ENCODE measurements around the gene ATP2A3.
"Not testable (repeated sequence)": the region's sequence is repeated elsewhere in the genome, so short reads cannot be mapped to it uniquely, and the experiment has no call there.

ATP2A3 gene

DNA sequence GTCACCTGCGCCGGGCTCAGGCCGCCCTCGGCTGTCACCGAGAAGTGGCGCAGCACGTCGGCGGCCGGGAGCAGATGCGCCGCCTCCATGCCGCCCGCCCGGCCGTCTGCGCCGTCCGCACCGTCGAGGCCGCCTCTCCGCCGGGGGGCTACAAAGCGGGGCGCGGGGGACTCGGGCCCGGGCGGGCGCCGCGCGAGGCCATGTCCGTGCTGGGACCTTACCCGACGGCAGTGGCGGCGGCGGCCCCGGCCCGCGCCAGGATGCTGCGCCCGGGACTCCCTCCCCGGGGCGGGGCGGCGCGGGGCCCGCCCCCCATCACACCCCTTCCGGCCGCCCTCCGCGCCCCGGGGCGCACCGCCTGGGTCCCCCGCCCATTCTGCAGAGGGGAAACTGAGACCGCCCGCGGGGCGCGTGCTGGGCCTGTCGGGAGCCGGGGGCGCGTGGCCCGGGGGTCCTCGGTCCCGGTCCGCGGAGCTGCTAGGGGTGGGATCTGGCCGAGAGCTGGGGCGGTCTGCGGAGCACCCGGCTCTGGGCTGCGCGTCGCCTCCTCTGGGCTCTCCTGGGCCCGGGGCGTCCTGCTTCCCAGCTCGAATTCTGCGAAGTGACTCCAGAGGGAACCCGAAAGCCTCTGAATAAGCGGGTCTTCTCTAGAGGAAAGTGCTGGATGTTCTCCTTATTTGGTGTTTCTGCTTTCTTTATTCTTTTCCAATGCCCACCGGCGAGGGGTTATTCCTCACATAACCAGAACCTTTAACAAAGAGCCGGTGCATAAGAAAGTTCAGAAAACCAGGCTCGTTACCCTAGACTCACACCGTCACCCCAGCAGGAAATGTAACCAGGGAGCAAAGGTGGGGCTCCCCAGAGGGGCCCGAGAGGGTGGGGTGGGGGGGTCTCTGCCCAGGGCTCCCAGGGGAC lies at the start of gene ATP2A3:
Gene ATP2A3, minus strand, starts transcription at position 235 of the 915 bp plus-strand sequence. Its CDS starts 146 bp downstream, at position 89.
- FAIRE-seq, result no peak

DNA sequence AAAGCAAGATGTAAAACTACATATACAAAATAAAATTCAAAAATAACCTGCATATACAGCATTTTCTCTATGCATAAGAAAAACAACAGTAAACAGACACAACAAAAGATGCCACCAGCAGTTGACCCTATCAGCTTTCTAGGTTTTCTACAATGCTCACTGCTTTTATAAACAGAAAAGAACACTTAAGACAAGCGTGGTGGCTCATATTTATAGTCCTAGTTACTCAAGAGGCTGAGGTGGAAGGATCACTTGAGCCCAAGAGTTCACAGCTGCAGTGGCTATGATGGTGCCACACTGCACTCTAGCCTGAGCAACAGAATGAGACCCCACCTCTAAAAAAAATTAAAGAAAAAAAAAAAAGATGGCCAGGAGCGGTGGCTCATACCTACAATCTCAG lies 46.5 kb upstream of the ATP2A3 start:
- no peak for FAIRE-seq

DNA sequence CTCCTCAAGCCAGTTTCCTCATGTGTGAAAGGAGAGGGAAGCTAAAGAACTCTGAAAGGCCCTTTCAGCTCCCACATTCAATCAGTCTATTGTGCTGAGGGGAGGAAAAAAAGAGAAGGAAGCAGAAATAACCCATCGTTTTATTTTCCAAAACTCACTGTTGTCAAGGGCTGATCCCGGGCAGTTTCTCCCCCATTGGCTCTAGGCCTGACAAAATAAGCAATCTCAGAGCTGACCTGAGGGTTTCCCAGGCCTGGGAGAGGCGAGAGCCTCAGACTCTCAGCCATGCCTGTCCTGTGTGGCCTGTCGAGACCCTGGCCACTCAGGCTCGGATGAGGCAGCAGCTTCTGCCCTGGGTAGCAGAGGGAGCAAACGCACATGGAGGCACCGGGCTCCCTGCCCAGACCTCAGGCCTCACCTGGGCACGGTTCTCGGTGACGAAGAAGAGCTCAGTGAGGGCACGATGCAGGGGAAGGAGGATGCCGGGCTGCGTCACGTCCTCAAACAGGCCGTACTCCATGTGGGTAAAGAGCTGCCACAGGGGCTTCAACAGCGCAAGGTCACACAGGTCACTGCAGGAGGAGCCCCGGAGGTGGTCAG lies 45.0 kb upstream of the ATP2A3 start:
- FAIRE-seq, result no peak

DNA sequence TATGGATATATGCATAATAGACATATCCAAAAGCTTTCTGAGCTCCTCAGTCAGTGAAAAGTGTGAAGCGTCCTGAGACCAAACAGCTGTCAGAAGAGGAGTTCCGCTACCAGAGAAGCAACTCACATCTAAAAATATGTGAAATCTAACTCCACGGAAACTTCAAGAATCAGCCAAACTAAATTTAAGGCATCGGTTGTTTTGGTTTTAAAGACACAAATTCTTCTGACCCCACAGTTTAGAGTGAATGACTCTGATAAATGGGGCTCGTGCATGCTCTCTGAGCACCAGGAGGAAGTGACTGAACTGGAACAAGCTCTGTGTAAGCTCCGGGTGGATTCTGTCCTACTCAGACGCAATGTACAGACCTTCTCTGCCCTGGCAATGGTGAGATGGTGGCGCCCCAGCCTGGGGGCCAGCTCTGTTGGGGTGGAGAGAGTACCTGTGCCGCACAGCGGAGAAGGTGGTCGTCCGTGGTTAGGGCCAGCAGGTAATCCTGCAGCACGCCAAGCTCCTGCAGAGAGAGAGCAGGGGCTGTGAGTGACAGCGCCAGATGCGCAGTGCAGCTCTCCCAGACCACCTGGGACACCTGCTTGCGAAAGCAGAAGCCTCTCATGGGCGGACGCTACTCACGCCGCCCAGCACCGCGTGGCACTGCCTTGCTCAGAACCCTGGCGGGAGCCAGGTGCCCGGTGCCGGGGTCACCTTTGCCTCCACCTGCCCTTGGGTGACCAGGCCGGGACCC lies 44.4 kb upstream of the ATP2A3 start:
- no peak for FAIRE-seq

- no peak for FAIRE-seq
Observed at GRCh38 chr17:4008082-4008435, 43.8 kb upstream of the ATP2A3 start.

GRCh38 chr17:4007346-4008081 lies 43.3 kb upstream of the ATP2A3 start:
- FAIRE-seq, result no peak

- FAIRE-seq, result no peak
Observed at GRCh38 chr17:4006745-4007211, 42.5 kb upstream of the ATP2A3 start.

- no peak for FAIRE-seq
Observed at GRCh38 chr17:4006165-4006589, 41.9 kb upstream of the ATP2A3 start.

- FAIRE-seq, result no peak
Observed at GRCh38 chr17:4005296-4006164, 41.3 kb upstream of the ATP2A3 start.

DNA sequence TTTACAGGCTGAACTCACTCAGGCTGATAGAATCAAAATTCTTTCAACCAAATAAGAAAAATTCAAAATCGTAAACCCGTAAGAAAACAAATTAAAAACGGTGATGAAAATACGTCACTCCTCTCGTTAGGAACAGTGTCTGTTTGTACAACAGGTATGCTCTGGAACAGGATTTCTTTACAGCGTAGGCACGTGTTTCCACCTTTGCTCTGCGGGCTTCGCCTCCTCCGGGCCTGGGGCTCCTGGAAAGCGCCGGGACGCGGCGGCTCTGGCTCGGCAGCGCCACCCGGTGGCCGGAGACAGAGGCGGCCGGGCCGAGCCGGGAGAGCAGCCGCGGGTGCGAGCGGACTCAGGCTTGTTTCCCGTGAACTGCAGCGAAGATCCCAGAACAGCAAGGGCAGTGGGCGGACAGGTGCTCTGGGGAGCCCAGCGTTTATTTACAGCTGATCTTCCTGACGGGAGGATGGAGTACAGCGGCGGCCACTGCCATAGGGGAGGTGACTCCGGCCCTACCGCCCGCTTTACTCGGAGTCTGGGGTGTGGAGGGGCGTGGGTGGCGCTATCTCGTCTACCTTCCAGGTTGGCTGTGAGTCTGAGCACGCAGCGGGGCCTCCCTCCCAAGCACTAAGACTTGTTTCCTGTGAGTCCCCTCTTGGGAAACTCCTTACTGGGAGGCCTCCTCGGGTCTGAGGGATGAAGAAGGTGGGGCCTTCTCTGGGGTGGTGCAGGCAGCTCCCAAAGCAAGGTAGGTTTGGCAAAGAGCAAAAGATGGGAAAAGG lies 40.5 kb upstream of the ATP2A3 start:
- FAIRE-seq, result peak; percentile 45

DNA sequence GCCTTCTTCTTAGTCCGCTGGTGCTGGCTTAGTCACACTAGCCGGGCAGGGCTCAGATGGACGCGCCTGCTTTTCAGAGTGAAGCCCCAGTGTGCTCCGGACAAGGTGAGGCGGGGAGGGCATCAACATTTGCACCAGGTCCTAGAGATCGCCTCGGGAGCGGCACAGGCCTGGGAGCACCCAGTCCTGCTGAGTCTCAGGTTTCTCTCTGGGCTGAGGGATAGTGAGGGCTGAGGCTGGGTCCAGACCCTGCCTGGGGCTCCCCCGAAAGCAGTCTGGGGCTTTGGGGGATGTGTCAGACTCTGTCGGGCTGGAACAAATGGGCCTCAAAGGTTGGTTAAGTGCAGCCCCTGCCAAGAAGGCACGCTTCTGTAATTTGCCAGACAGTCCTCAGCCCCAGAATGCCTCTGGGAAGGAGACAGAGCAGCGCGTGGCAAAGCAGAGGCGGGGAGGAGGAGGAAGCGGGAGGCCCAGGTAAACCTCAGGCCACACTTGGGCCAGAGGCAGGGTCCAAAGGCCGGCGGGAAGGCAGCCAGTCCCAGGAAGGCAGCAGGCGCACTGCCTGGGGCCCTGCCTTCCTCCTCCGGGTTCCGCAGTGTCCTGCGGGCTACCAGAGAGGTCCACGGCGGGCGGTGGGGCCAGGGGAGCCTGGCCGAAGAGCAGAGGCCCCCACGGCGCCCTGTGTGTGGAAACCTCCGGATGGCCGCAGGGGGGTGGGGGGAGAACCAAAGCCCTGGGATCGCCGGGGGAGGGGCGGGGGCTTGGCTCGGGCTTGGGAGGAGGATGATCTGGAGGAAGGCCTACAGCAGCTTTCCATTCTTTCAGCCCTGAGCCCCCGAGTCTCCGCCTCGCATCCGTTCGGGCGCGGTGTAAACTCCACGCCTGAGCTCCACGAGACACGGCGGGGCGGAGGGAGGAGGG lies 39.5 kb upstream of the ATP2A3 start:
- FAIRE-seq, result no peak

DNA sequence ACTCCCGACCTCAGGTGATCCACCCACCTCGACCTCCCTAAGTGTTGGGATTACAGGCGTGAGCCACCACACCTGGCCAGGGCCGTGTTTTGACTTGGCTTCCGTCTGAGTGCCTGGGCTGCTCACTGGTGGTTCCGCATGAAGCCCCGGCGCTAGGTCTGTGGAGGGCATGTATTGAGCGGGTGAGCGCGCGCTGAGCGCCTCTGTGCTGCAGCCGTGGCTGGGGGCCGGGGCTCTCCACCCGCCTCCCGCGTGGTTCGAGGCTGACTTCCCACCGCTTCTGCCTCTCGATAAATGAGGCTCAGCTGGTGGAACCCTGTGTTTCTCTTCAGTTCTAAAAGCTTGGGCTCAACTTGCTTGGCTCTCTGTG lies 38.9 kb upstream of the ATP2A3 start:
- FAIRE-seq, result no peak

DNA sequence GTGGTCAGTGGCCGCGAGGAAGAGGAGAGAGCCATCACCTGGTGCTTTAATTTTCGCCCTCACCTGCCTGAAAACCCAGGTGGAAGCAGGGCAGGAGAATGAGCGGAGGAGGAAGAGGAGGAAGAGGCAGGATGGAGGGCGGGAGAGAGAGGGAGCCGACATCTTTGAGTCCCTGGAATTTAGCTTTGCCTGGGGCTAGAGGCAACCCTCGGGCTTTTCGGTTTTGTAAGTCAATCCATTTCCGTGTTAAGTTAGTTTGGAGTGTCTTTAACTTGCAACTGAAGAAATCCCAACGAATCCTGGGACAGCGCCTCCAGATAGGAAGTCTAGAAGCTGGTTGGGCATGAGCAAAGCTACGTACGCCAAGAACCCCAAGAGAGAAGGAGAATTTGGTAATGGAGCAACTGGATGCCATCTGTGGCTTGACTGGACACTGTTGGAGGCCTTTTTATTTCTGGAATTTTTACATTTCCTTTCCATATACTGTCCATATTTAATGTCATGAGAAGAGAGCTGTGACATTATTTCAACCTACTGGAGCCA lies 36.9 kb upstream of the ATP2A3 start:
- FAIRE-seq, result no peak

GRCh38 chr17:3998436-3998835 lies 34.2 kb upstream of the ATP2A3 start:
- no peak for FAIRE-seq

- FAIRE-seq, result no peak
Observed at GRCh38 chr17:3995067-3995466, 30.8 kb upstream of the ATP2A3 start.

- FAIRE-seq, result peak; percentile 33
Observed at GRCh38 chr17:3994221-3994576, 30.0 kb upstream of the ATP2A3 start.

DNA sequence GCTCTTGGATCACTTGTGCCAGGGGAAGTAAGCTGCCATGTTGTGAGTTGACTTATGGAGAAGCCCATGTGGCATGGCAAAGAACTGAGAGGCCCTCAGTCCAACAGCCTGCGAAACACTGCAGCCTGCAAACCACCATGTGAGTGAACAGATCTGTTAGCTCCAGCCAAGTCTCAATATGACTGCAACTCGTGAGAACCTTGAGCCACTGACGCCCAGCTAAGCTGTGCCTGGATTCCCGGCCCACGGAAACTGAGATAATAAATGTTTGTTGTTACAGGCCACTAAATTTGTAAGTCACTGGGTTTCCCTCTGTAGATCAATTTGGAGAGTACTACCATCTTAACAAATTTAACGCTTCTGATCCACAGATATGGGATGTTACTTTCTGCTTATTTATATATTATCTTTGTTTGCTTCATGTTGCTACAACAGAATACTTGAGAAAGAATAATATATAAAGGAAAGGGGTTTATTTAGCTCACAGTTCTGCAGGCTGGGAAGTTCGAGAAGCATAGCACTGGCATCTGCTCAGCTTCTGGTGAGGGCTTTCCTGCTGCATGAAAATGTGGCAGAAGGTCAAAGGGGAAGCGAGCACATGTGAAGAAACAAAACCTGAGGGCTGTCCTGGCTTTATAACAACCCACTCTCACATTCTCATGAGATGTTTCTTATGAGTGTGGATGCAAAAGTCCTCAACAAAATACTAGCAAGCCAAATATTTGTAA lies 29.4 kb upstream of the ATP2A3 start:
- no peak for FAIRE-seq

GRCh38 chr17:3992370-3992769 lies 28.1 kb upstream of the ATP2A3 start:
- FAIRE-seq, result no peak

- FAIRE-seq, result not testable (repeated sequence)
Observed at GRCh38 chr17:3991699-3992098, 27.5 kb upstream of the ATP2A3 start.

All from colon (tissue), 2 donors.